Muscle layer of colon (tissue), 2 donors: ENCODE results near the gene IKZF4.

ENCODE experiments used
- H3K27ac ChIP-seq: one replicate; pipeline ENCODE4 v1.7.0; 2013; ENCODE audit warnings: low read depth, mild to moderate bottlenecking, low read length, moderate library complexity
- H3K27me3 ChIP-seq, 2 donors: one replicate each; pipeline ENCODE4 v1.7.0; 2013; ENCODE audit warnings: low read length in 2 of 2, mild to moderate bottlenecking in 2 of 2; ENCODE audit not compliant: insufficient read depth in 2 of 2, control insufficient read depth in 1 of 2
- H3K36me3 ChIP-seq: one replicate; pipeline ENCODE4 v1.7.0; 2013; ENCODE audit warnings: mild to moderate bottlenecking, low read length; ENCODE audit not compliant: insufficient read depth
- H3K4me1 ChIP-seq: one replicate; pipeline ENCODE4 v1.7.0; 2013; ENCODE audit warnings: mild to moderate bottlenecking, low read length; ENCODE audit not compliant: insufficient read depth
- H3K4me3 ChIP-seq, 2 donors: one replicate each; pipeline ENCODE4 v1.7.0; 2013; ENCODE audit warnings: low read length in 2 of 2, low read depth in 1 of 2, mild to moderate bottlenecking in 1 of 2, moderate library complexity in 1 of 2
- H3K9ac ChIP-seq: one replicate; pipeline ENCODE4 v1.7.0; 2013; ENCODE audit warnings: low read length
- H3K9me3 ChIP-seq: one replicate; pipeline ENCODE4 v1.7.0; 2013; ENCODE audit warnings: mild to moderate bottlenecking, low read length
- donor health status: abdominal sarcoma.
- donor health status: Adenocarcinoma of cecum.

The IKZF4 gene

DNA sequence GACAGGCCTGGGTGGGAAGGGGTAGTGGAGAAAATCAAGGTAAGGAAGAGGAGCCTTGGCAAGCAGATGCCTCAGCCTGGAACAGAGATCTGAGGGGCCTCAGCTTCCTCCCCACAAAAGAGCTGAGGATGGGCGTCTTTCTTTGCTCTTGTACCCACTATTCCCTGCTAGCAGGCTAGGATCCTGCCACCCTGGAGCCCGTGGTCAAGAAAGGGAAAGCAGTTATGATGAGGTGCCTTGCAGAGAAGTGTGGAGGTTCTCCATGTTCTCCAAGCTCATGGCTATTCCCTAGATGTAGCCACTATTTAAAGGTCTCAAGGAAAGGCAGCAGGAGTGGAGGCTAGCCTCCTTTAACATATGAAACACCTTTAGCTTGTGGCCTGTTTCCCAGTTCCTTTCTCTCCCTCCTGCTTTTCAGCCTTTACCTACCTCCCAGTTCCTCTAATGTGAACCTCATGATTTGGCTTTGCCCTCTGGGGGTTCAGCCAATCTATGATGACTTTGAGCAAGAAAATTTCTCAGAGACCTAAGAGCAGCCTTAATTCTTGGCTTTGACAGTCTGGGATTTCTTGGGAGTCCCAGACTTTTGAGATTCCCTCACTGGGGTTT is 1.1 kb downstream of the IKZF4 start:
- Histone ChIP-seq H3K27ac (peak overlapping the region; percentile 84), H3K36me3 (peaks cover 18% of the 10 kb centered on the region), H3K27me3 (no peaks in the 10 kb centered on the region), H3K4me1 (peaks cover 19% of the 10 kb centered on the region), H3K9me3 (no peaks in the 10 kb centered on the region), H3K4me3 (peak overlapping the region in 1 of 2 donors; percentile 49), H3K9ac (peak overlapping the region; percentile 25)

DNA sequence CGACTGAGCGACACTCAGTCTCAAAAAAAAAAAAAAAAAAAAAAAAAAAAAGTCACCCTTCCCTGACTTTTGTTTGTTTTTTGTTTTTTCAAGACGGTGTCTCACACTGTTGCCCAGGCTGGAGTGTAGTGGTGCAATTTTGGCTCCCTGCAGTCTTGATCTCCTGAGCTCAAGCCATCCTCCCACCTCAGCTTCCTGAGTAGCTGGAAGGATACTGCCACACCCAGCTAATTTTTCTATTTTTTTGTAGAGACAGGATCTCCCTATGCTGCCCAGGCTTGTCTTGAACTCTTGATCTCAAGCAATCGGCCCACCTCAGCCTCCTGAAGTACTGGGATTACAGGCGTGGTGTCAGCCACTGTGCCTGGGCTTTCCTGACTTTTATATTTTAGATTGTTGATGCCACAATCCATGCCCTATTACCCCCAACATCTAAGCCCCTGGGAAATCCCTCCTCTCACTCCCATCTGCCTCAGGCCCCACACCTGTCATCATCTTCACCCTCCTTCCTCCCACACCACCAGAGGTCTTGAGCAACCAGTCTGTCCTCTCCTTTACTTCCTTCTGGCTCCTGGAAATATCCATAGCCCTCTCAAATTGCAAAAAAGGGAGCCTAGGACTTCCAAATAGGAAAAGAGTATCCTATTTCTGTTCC is 7.8 kb downstream of the IKZF4 start:
- Histone ChIP-seq H3K4me3 (no peak overlapping the region), H3K36me3 (peaks cover 55% of the 10 kb centered on the region), H3K27me3 (no peaks in the 10 kb centered on the region), H3K9me3 (no peaks in the 10 kb centered on the region), H3K27ac (no peak overlapping the region), H3K4me1 (no peaks in the 10 kb centered on the region), H3K9ac (no peak overlapping the region)

DNA sequence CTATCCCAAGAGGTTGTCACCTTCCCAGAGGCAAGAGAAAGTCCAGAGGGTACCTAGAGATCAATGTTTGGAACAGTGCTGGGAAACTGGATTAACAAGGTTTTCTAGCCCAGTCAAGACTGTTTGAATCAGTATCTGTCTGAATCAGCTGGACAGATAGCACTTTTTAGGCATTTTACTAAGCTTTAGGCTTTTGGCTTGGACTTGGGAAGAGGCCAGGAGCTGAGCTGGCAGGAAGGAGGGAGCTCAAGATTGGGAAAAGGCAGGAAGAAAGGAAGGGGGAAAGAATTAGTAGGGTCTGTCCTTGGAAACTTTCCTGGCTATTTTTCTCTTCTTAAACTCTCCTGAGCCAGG is 8.3 kb downstream of the IKZF4 start:
- Histone ChIP-seq H3K27ac (no peak overlapping the region), H3K9me3 (no peaks in the 10 kb centered on the region), H3K4me3 (no peak overlapping the region), H3K27me3 (no peaks in the 10 kb centered on the region), H3K4me1 (no peaks in the 10 kb centered on the region), H3K9ac (no peak overlapping the region), H3K36me3 (peaks cover 55% of the 10 kb centered on the region)

DNA sequence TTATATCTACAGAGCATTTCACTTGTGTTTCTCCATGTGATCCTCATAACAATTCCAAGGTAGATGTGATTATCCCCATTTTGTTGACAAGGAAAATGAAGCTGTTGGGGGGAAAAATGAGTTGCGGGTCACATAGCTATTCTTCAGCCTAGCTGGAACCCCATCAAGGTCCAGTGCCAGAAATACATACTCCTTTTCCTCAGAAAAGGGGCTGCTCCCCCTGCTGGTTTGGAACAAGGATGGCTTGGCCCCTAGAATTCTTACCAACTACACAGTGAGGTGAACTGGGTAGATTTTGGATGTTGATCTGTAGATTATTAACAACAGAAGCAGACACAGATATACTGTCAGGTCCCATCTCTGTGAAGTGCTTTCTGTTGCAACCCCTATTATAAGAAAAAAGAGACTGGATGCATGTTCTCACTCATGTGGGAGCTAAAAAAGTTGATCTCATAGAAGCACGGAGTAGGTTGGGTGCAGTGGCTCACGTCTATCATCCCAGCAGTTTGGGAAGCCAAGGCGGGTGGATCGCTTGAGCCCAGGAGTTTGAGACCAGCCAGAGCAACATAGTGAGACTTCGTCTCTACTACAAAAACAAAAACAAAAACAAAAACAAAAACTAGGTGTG is 8.9 kb downstream of the IKZF4 start:
- H3K27ac ChIP-seq = no peak overlapping the region
- no peaks in the 10 kb centered on the region for H3K27me3 ChIP-seq
- H3K9me3 ChIP-seq = no peaks in the 10 kb centered on the region
- peaks cover 55% of the 10 kb centered on the region for H3K36me3 ChIP-seq
- no peak overlapping the region for H3K4me3 ChIP-seq
- H3K4me1 ChIP-seq = no peaks in the 10 kb centered on the region
- H3K9ac ChIP-seq = no peak overlapping the region

DNA sequence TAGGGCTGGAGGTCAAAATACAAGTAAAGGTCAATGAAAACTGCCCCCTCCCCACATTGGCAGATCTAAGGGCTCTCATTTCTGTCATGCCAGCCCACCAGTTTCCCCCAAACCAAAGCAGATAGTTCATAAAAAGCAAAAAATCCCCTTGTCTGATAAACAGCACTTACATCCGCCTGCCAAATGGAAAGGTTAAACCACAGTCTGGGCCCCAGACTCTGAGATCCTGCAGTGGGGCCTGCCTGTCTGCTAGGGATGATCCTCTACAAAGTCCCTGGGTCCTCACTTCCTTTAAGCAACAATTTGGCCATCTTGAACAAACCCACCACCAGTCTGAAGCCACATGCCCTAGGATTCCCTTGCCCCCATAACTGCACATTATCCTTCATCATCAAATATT is 11.1 kb downstream of the IKZF4 start:
- Histone ChIP-seq H3K27ac (no peak overlapping the region), H3K36me3 (peaks cover 59% of the 10 kb centered on the region), H3K4me1 (no peaks in the 10 kb centered on the region), H3K9me3 (no peaks in the 10 kb centered on the region), H3K4me3 (no peak overlapping the region), H3K9ac (no peak overlapping the region), H3K27me3 (no peaks in the 10 kb centered on the region)

DNA sequence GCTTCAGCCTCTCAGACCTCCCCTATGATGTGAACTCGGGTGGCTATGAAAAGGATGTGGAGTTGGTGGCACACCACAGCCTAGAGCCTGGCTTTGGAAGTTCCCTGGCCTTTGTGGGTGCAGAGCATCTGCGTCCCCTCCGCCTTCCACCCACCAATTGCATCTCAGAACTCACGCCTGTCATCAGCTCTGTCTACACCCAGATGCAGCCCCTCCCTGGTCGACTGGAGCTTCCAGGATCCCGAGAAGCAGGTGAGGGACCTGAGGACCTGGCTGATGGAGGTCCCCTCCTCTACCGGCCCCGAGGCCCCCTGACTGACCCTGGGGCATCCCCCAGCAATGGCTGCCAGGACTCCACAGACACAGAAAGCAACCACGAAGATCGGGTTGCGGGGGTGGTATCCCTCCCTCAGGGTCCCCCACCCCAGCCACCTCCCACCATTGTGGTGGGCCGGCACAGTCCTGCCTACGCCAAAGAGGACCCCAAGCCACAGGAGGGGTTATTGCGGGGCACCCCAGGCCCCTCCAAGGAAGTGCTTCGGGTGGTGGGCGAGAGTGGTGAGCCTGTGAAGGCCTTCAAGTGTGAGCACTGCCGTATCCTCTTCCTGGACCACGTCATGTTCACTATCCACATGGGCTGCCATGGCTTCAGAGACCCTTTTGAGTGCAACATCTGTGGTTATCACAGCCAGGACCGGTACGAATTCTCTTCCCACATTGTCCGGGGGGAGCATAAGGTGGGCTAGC is 13.9 kb downstream of the IKZF4 start:
- Histone ChIP-seq H3K9me3 (no peaks in the 10 kb centered on the region), H3K4me1 (no peaks in the 10 kb centered on the region), H3K9ac (no peak overlapping the region), H3K36me3 (peaks cover 49% of the 10 kb centered on the region), H3K27ac (no peak overlapping the region), H3K27me3 (no peaks in the 10 kb centered on the region), H3K4me3 (no peak overlapping the region)

DNA sequence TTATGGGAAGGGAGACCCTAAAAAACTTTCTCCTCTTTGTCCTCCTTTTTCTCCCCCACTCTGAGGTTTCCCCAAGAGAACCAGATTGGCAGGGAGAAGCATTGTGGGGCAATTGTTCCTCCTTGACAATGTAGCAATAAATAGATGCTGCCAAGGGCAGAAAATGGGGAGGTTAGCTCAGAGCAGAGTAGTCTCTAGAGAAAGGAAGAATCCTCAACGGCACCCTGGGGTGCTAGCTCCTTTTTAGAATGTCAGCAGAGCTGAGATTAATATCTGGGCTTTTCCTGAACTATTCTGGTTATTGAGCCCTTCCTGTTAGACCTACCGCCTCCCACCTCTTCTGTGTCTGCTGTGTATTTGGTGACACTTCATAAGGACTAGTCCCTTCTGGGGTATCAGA is 16.3 kb downstream of the IKZF4 start:
- Histone ChIP-seq H3K9me3 (no peaks in the 10 kb centered on the region), H3K27me3 (no peaks in the 10 kb centered on the region), H3K4me1 (peaks cover 6% of the 10 kb centered on the region), H3K9ac (no peak overlapping the region), H3K4me3 (no peak overlapping the region), H3K27ac (no peak overlapping the region), H3K36me3 (peaks cover 41% of the 10 kb centered on the region)

DNA sequence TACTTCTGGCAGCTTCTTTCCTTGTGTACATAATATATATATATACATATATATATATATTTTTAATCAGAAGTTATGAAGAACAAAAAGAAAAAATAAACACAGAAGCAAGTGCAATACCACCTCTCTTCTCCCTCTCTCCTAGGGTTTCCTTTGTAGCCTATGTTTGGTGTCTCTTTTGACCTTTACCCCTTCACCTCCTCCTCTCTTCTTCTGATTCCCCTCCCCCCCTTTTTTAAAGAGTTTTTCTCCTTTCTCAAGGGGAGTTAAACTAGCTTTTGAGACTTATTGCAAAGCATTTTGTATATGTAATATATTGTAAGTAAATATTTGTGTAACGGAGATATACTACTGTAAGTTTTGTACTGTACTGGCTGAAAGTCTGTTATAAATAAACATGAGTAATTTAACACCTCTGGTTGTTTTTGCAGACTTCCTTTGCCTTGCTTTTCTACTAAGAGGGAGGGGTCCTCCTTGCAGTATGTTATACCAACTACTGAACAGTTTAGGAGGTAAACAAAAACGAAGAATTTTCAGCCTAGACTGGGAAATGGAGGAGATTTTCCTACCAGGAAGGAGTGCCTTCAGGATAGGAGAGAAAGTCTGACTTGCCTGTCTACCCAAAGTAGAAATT is 17.3 kb downstream of the IKZF4 start:
- H3K36me3 ChIP-seq = peaks cover 35% of the 10 kb centered on the region
- H3K27ac ChIP-seq = no peak overlapping the region
- H3K4me3 ChIP-seq = no peak overlapping the region
- no peak overlapping the region for H3K9ac ChIP-seq
- H3K4me1 ChIP-seq = peaks cover 12% of the 10 kb centered on the region
- H3K27me3 ChIP-seq = no peaks in the 10 kb centered on the region
- H3K9me3 ChIP-seq = no peaks in the 10 kb centered on the region

DNA sequence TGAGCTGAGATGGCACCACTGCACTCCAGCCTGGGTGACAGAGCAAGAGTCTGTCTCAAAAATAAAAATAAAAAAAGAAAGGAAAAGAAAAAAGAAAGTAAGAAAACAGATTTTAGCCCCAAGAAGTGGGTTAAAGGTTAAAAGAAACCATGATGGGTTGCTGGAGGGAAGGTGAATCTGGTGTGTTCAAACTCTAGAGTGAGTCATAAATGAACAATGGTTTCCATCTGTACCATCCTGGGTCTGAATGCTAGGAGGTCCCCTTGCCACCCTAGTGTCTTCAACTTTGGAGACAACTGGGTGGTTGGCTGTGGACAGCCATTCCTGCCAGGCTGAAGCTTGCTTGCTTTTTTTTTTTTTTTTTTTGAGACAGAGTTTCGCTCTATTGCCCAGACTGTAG is 19.3 kb downstream of the IKZF4 start:
- peaks cover 16% of the 10 kb centered on the region for H3K4me1 ChIP-seq
- H3K36me3 ChIP-seq = peaks cover 47% of the 10 kb centered on the region
- H3K9ac ChIP-seq = no peak overlapping the region
- H3K27me3 ChIP-seq = no peaks in the 10 kb centered on the region
- no peak overlapping the region for H3K27ac ChIP-seq
- H3K9me3 ChIP-seq = no peaks in the 10 kb centered on the region
- no peak overlapping the region for H3K4me3 ChIP-seq

DNA sequence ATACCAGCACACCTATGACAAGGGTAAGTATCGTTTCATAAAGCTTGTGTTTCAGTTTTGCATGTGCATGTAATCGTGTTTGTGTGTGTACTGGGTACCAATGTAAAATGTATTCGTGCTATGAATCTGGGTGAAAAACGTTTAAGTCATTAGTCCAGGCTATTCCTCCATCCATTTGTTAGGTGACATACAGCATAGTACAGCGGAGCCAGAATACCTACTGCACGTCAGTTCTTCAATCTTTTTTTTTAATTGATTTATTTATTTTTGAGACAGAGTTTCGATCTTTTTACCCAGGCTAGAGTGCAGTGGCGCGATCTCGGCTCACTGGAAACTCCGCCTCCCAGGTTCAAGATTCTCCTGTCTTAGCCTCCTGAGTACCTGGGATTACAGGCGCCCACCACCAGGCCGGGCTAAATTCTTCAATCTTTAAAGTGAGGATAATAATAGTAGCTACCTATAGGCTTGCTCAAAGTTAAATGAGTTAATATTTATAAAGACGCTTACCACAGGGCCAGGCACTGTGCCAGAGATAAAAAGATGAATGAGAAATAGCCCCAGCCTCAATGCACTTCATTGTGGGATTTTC is 20.2 kb downstream of the IKZF4 start:
- Histone ChIP-seq H3K9ac (peak overlapping the region; percentile 50), H3K27ac (peak overlapping the region; percentile 54), H3K27me3 (no peaks in the 10 kb centered on the region), H3K4me3 (peak overlapping the region in 1 of 2 donors; percentile 94), H3K36me3 (peaks cover 45% of the 10 kb centered on the region), H3K4me1 (peaks cover 16% of the 10 kb centered on the region), H3K9me3 (no peaks in the 10 kb centered on the region)
